Dermis blood vessel endothelial cell (primary cell): ENCODE measurements around the gene FCHSD1. TPM values are rescaled to one million over a fixed set of nuclear protein-coding genes. Genes with fewer than 3 reads are reported as not detected.

ENCODE experiments used
- DNase-seq: peaks from one replicate; pipeline ENCODE4 v3.0.0; 2010
- total RNA-seq: library from RNA; depleted of rRNA; stranded (reverse); fragments of >200 nt; gene quantifications from 2 replicates; pipeline ENCODE4 v1.2.3, GENCODE V29; 2014

FCHSD1 gene
- total RNA-seq = 20.9 and 24.0 TPM in 2 replicates

- DNase-seq = peak; percentile 88
Measured at GRCh38 chr5:141650851-141651727, at the start of gene FCHSD1. FCHSD1 (minus strand) TSS chr5:141651418; CDS start chr5:141651368, 50 bp downstream.

- no peak for DNase-seq
Measured at GRCh38 chr5:141697586-141697985, 46.4 kb upstream of the FCHSD1 start.

- no peak for DNase-seq
Measured at GRCh38 chr5:141696431-141696830, 45.2 kb upstream of the FCHSD1 start.

- peak; percentile 75 for DNase-seq
Measured at GRCh38 chr5:141695627-141696215, 44.5 kb upstream of the FCHSD1 start.

- DNase-seq = no peak
Measured at GRCh38 chr5:141694479-141694878, 43.3 kb upstream of the FCHSD1 start.

DNA sequence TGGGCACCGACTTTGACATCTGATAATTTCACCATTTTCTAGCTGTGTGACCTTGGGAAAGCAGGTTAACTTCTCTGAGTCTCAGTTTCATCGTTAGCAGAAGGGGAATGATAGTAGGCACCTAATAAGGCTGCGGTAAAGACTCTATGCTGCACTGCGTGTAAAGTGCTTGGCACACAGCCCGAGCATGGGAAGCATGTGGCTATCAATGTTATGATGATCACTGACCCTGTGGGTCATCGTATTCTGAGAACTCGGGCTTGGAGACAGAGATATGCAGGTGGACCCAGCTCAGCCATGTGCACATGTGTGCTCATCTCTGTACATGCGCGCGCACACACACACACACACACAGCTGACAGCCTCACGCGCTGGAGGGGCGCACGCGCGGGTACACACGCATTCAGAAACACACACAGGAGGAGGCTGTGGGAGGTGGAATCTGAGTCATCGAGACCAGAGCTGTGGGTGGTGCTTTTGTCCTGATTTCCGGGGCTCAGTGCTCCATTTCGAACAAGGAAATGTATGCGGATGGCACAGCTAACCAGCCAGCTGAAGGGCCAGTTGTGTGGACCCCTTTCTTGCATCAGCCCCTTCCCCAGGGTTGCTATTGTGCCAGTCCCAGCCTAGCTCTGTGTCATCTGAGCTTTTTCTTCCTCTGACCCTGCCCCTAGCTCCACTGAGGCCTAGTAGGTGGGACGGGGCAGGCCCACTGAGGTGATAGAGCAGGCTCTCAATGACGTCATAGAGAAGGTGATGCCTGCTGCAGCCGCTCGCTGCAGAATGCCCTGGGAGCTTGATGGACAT, 41.9 kb upstream of the FCHSD1 start:
- peak; percentile 23 for DNase-seq

DNA sequence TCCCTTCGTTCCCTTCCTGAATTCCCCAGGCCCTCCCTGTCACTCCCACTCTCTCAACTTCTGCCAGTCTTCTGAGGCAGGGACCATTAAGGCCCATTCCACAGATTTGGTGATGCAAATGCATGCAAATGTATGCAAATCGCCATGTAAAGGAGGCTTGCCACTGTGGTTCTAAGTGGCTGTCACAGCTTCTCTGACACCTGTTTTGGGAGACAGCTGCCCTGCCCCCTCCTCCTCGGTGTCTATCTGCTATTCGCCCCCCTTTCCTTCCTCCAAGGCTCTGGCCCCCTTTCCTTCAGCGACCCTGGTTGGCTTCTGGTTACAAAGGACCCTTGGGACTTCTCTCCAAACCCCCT, 41.3 kb upstream of the FCHSD1 start:
- no peak for DNase-seq

GRCh38 chr5:141691867-141692532, 40.8 kb upstream of the FCHSD1 start:
- DNase-seq = peak; percentile 90

DNA sequence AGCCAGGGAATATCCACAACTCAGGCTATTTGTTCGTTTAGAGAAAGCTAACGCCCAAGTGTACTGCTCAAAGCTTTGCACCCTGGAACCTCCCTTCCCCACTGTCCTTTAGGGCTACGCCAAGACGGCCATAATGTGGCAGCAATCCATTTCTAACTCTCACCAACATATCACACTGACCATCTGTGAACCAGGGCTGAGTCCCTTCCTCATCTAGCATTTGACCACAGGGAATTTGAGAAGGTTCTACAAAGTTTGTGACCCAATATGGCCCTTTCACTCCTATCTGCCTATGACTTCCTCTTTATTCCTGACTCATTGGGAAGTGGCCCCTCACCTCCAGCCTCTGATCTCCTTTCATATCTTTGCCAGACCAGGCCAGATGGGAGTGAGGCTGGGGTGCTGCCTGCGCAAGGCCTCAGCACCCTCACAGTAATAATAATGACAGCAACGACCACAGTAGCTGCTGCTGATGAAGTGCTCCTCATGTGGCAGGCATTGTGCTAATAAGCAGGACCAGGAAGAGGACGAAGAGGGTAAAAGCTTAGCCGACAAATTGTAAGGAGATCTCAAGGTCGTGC, 40.2 kb upstream of the FCHSD1 start:
- DNase-seq = no peak

DNA sequence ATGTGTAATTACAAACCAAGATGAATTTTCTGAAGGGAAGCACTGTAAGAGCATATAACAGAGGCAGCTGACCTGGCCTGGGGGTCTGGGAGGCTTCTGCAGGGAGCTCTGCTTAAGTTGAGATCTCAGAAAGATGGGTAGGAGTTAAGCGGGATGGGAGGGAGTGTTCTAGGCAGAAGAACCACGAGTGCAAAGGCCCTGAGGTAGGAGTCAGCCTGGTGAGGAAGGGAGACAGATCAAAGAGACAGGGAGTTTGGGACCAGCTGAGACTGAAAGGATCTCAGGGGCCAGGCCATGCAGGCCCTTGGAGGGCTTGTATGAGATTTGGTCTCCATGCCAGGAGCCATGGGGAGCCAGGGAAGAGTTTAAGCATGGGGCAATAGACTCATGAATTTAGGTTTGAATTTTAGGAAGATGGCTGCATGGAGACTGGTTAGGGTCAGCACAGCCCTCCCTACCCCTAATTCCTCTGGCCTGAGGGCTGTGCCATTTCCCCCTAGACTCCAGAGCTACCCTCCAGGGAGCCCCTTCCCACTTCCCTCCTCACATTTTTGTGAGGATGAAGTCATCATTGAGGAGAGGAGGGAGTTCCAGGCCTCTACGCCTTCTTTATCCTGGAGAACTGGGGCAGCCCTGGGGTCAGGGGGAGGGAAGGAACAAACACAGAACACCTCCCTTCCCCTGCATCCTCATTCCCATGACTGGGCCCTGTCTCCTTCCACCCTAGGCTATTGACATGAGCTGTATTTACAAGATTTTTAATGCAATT, 35.6 kb upstream of the FCHSD1 start:
- peak; percentile 19 for DNase-seq

DNA sequence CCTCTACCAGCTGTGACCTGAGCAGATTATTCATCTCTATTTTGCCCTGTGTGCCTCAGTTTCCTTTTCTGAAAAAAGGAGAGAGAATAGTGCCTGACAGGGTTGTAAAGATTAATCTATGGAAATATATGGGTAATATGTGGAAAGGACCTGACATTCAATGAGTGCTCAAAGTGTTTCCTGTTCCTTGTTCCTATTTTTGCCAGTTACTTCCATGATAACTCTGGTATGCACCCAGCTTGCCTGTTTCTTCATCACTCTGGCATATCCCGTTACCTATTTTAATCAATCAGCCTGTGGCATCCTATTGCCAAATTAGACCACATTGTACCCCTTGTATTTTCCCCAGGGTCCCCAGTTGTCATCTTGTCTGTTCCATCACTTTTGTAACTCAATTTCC, 34.4 kb upstream of the FCHSD1 start:
- DNase-seq = no peak

DNA sequence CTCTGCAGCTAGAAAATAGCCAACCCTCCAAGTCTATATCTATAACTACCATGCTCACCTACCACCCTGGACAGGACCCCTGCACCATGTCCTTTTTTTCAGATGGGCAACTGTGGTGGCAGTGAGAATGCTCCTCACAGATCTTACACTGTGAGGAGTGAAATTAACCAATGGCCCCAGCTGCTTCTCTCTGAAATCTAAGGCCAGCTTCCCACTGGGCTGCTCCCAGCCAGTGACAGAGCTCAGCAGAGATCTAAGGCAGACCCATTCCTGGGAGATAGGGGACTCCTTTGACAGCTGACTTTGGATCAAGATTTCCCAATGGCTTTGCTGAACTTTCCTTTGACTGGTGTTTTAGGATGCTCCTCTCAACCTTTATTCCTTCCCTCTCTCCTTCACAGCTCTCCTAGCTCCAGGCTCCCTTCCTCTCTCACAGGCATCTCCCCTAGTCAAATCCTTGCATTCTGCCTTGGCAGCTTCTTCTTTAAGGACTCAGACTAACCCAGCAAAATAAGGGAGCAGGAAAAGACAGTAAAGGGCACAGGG, 32.5 kb upstream of the FCHSD1 start:
- DNase-seq = peak; percentile 23

- DNase-seq = peak; percentile 95
Measured at GRCh38 chr5:141681695-141682641, 30.8 kb upstream of the FCHSD1 start, which contains the start of gene ARAP3. ARAP3 (minus strand) TSS chr5:141682230; CDS start chr5:141680486, 1,744 bp downstream.

DNA sequence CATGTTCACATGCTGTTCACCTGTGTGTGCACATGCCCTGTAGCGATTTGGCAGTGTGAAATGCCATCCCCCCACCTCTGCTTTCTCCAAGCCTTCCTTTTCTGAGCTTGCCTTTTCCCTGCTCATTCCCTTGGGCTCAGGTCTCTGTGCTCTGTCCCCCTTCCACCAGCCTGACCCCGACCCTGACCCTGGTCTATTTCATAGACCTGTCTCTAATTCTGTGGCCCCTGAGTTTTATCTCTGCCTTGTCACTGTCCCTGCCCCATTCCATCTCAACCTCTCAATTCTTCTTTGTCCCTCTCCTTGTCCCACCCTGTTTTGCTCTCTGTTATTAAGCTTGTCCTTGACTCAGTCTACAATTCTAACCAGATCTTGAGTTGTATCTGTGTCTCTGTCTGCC, 30.1 kb upstream of the FCHSD1 start:
- DNase-seq = no peak

DNA sequence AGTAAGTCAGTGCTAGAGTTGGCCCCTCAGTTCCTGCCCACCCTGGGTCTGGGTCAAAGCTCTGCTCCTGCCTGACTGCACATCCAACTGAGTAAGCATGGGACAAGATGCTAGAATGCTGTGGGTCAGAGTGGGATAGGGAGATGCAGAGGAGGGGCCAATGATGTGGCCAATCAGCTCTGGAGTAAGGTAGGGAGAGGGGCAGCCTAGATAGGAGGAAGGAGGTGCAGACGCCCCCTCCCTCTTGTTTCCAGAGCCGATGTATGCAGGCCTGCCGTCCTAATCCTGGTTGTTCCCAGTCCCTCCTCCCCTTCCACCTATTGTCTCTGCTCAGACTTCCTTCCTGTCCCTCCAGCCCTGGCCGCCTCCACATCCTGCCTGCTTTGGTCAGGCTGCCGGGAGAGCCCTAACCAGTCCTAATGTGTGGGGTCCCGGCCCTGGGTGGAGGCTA, 29.6 kb upstream of the FCHSD1 start:
- DNase-seq = peak; percentile 99

DNA sequence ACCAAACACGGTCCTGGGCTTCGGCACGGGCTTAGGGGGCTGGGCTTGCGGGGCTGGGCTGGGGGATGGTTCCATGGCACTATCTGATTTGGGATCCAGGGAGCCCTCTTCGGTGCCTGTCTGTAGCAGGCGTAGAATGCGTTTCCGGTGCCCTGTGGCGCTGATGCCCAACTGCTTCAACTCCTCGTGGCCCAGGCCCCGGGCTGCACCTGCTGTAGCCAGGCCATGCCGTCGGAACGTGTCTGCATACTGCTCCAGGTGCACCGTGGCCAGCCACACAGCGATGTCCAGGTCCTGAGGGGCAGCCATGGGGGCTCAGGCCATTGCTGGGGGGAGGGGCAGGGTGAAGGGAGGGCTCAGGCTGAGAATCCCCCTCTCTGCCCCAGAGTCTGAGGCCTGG, 29.0 kb upstream of the FCHSD1 start:
- peak; percentile 13 for DNase-seq

- DNase-seq = peak; percentile 42
Measured at GRCh38 chr5:141677415-141677814, 26.2 kb upstream of the FCHSD1 start.

DNA sequence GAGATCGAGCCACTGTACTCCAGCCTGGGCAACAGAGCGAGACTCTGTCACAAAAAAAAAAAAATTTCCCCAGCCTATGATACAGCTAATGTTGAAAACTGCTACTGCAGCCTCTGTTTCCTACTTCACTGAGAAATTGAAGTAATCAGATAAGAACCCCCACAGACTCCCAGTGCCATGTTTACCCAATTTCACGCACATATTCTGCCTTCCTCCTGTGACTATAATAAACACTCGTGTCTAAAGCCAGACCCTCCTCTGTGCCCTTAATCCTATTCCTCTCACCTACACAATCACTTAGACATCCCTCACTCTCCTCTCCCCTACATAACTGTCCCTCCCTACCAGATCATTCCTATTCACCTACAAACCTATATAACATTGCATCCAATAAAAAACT, 24.5 kb upstream of the FCHSD1 start:
- DNase-seq = no peak

DNA sequence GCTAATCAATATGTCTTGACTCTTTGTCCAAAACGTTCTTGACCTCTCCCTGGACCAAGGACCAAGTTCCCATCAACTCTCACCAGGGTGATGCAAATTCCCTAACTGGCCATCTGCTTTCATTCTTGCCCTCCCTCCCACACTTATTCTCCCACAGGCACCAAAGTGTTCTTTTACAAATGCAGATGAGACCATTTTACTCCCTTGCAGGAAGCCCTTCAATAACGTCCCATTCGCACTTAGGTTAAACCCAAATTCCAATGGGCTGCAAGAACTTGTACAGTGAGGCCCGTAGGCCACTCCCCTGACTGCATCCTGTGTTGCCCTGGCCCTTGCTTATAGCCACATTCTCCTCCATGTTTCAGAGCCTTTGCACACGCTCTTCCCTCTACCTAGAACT, 23.5 kb upstream of the FCHSD1 start:
- DNase-seq = no peak
